AG04450 (cell line): ENCODE results near the gene KCNMB1. TPM values are rescaled to one million over a fixed set of nuclear protein-coding genes. Genes with fewer than 3 reads are reported as not detected.
"Not testable (repeated sequence)": the region's sequence is repeated elsewhere in the genome, so short reads cannot be mapped to it uniquely, and the experiment has no call there.

ENCODE experiments used
- CTCF ChIA-PET: fragments of 300-600, 350-600 bp; formaldehyde crosslinking; extraction: SDS; loops from one replicate; lab custom pipeline; 2022; ENCODE audit warnings: antibody characterized with exemption, inconsistent platforms; lab: Charles Lee
- POLR2A ChIA-PET: fragments of 350-600 bp; formaldehyde crosslinking; extraction: SDS; loops from one replicate; lab custom pipeline; 2021; ENCODE audit warnings: antibody characterized with exemption, inconsistent platforms; lab: Yijun Ruan, JAX
- DNase-seq: peaks from one replicate; pipeline ENCODE4 v3.0.0-alpha.2; 2011; ENCODE audit warnings: low read depth, low spot score
- H3K27ac ChIP-seq: one replicate; pipeline ENCODE4 v1.5.1; 2012; ENCODE audit warnings: low read depth, low read length, control low read depth
- H3K27me3 ChIP-seq: one replicate; pipeline ENCODE4 v1.6.0; 2012; ENCODE audit warnings: low read length; ENCODE audit not compliant: control insufficient read depth, insufficient read depth
- H3K4me3 ChIP-seq: 2 replicates; pipeline ENCODE4 v1.5.1; 2011; ENCODE audit warnings: mild to moderate bottlenecking, low read depth, low read length, control low read depth
- H3K9me3 ChIP-seq: 2 replicates; pipeline ENCODE4 v1.5.1; 2012; ENCODE audit warnings: low read length; ENCODE audit not compliant: control insufficient read depth, insufficient read depth
- CTCF ChIP-seq: IDR thresholded peaks from 2 replicates; pipeline ENCODE4 v1.5.1; 2011; ENCODE audit warnings: low read depth, low read length, control low read depth, inconsistent platforms
- polyA plus RNA-seq: library from polyadenylated mRNA; depleted of rRNA; stranded (reverse); fragments of >200 nt; gene quantifications from 2 replicates; pipeline ENCODE4 v1.2.3, GENCODE V29; 2011

The KCNMB1 gene
- polyA plus RNA-seq, 1 experiment = not detected

GRCh38 chr5:170377027-170377426, 12.1 kb downstream of the KCNMB1 start:
- DNase-seq = no peak
- H3K4me3 ChIP-seq = no peak overlapping the region
- no peak overlapping the region for H3K27ac ChIP-seq
- ChIA-PET CTCF (no interaction called here), POLR2A (no interaction called here)
- H3K27me3 ChIP-seq = no peaks in the 10 kb centered on the region
- no peaks in the 10 kb centered on the region; the same call in 1 of the 2 replicates for H3K9me3 ChIP-seq
- TF ChIP-seq CTCF = no peak

- CTCF ChIA-PET, H3K27me3 ChIP-seq, POLR2A ChIA-PET: not testable (repeated sequence)
Observed at GRCh38 chr5:170376526-170376925, 12.6 kb downstream of the KCNMB1 start.

GRCh38 chr5:170375283-170375682, 13.9 kb downstream of the KCNMB1 start:
- CTCF ChIA-PET = interaction anchor here (0.9 kb wide), 1 partner anchor 46 kb away, joined by 3 read pairs; no protein-coding TSS in a partner anchor

More at GRCh38 chr5:170376526-170376925, 12.6 kb downstream of the KCNMB1 start:
- H3K27ac ChIP-seq, DNase-seq, H3K4me3 ChIP-seq, H3K9me3 ChIP-seq: not testable (repeated sequence)

GRCh38 chr5:170372971-170373370, 16.2 kb downstream of the KCNMB1 start:
- H3K27me3 ChIP-seq = peaks cover 4% of the 10 kb centered on the region
- no peak for TF ChIP-seq CTCF
- no peak overlapping the region for H3K4me3 ChIP-seq
- no peak for DNase-seq
- no peak overlapping the region for H3K27ac ChIP-seq
- H3K9me3 ChIP-seq = no peaks in the 10 kb centered on the region
- ChIA-PET POLR2A (no interaction called here), CTCF (no interaction called here)

More at GRCh38 chr5:170375283-170375682, 13.9 kb downstream of the KCNMB1 start:
- Histone ChIP-seq H3K27ac (no peak overlapping the region), H3K9me3 (no peaks in the 10 kb centered on the region; the same call in 1 of the 2 replicates), H3K4me3 (no peak overlapping the region), H3K27me3 (peaks cover 4% of the 10 kb centered on the region)
- no peak for TF ChIP-seq CTCF
- DNase-seq = no peak
- POLR2A ChIA-PET = no interaction called here

- Histone ChIP-seq H3K27ac (no peak overlapping the region), H3K9me3 (no peaks in the 10 kb centered on the region), H3K27me3 (peaks cover 4% of the 10 kb centered on the region), H3K4me3 (no peak overlapping the region)
- ChIA-PET POLR2A (no interaction called here), CTCF (no interaction called here)
- no peak for TF ChIP-seq CTCF
- DNase-seq = no peak
Observed at GRCh38 chr5:170368586-170368985, 20.6 kb downstream of the KCNMB1 start.
